NK-92 treated with Interleukin-12 subunit alpha and Interleukin-12 subunit beta, amount 100 ng/mL, for 24 hours (cell line): Measurements from ENCODE around the gene HSDL1.

Experiments
- DNase-seq: peaks from one replicate; lab custom pipeline; 2025; lab: John Stamatoyannopoulos, UW

The HSDL1 gene

GRCh38 chr16:84176192-84177053 lies 31.4 kb upstream of the HSDL1 start:
- no peak for DNase-seq

- DNase-seq: no peak
These were observed 30.5 kb upstream of the HSDL1 start for GRCh38 chr16:84175350-84176081.

- DNase-seq: no peak
These were observed 29.4 kb upstream of the HSDL1 start for GRCh38 chr16:84174396-84174795.

- no peak for DNase-seq
These were observed 24.9 kb upstream of the HSDL1 start for GRCh38 chr16:84169765-84170310.

- no peak for DNase-seq
These were observed 22.1 kb upstream of the HSDL1 start for GRCh38 chr16:84166796-84167695.

GRCh38 chr16:84165746-84166145 lies 20.8 kb upstream of the HSDL1 start:
- no peak for DNase-seq

- no peak for DNase-seq
These were observed 16.8 kb upstream of the HSDL1 start for GRCh38 chr16:84161801-84162200.

GRCh38 chr16:84161037-84161436 lies 16.1 kb upstream of the HSDL1 start:
- no peak for DNase-seq

- no peak for DNase-seq
These were observed 14.8 kb upstream of the HSDL1 start for GRCh38 chr16:84159800-84160199.

GRCh38 chr16:84159007-84159406 lies 14.0 kb upstream of the HSDL1 start:
- no peak for DNase-seq

- DNase-seq: no peak
These were observed 11.4 kb upstream of the HSDL1 start for GRCh38 chr16:84156342-84156784.

GRCh38 chr16:84155771-84156170 lies 10.8 kb upstream of the HSDL1 start:
- no peak for DNase-seq

- DNase-seq: no peak
These were observed 10.2 kb upstream of the HSDL1 start for GRCh38 chr16:84155226-84155625.

- DNase-seq: no peak
These were observed 8.8 kb upstream of the HSDL1 start for GRCh38 chr16:84153660-84154214.

GRCh38 chr16:84150926-84151325 lies 5.9 kb upstream of the HSDL1 start:
- no peak for DNase-seq

GRCh38 chr16:84144209-84144858 lies 643 bp downstream of the HSDL1 start:
- DNase-seq: no peak

- no peak for DNase-seq
These were observed 1.2 kb downstream of the HSDL1 start for GRCh38 chr16:84143784-84144199.

GRCh38 chr16:84143081-84143480 lies 1.9 kb downstream of the HSDL1 start:
- DNase-seq: no peak

GRCh38 chr16:84141143-84141670 lies 3.8 kb downstream of the HSDL1 start:
- no peak for DNase-seq

GRCh38 chr16:84139628-84140258 lies 5.2 kb downstream of the HSDL1 start:
- no peak for DNase-seq
